ENCODE results near the gene SLC25A4.

DNA sequence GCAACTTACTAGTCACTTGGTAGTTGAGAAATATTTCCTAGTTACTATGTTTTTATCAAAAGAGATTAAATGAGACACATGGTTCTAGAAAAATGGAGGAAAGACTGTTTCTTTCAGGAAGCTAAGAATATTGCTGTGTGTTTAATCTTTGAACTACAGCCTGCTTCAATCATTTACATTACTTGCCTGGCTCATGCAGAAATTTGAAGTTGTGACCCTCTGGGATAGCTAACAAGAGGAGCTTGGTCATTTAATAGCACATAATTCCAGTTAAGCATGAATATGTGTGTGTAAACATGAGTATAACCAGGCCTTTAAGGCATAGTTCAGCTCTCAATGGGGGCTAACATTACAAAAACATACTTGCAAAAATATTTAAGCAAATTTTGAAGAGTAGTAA is 44.6 kb upstream of the SLC25A4 start:
- TF ChIP-seq CREB1 (IDR thresholded peaks at IDR 0.05; ENCODE audit: low read depth) = no peak
- TF ChIP-seq FOXM1 (IDR thresholded peaks at IDR 0.05; ENCODE audit: borderline replicate concordance, low read depth) = no peak
- TF ChIP-seq RAD21 (IDR thresholded peaks at IDR 0.05; ENCODE audit: low read depth) = no peak
- TF ChIP-seq EGR1 (IDR thresholded peaks at IDR 0.05) = no peak
- TF ChIP-seq NFIC (IDR thresholded peaks at IDR 0.05) = no peak
- TF ChIP-seq EP300 (IDR thresholded peaks at IDR 0.05; ENCODE audit: borderline replicate concordance) = no peak
- no peak for TF ChIP-seq TAF1 (IDR thresholded peaks at IDR 0.05; ENCODE audit: low read depth)
- TF ChIP-seq, protein P1, sequence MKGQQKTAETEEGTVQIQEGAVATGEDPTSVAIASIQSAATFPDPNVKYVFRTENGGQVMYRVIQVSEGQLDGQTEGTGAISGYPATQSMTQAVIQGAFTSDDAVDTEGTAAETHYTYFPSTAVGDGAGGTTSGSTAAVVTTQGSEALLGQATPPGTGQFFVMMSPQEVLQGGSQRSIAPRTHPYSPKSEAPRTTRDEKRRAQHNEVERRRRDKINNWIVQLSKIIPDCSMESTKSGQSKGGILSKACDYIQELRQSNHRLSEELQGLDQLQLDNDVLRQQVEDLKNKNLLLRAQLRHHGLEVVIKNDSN (IDR thresholded peaks at IDR 0.05) = no peak
- no peak for TF ChIP-seq YY1 (IDR thresholded peaks at IDR 0.05; ENCODE audit: low read depth)
